Activated T-helper 17 cell treated with anti-CD3 and anti-CD28 coated beads, Interleukin-2, amount 50 U/mL, for 72 hours (primary cell): Measurements from ENCODE around the gene CD74. TPM values are rescaled to one million over a fixed set of nuclear protein-coding genes. Genes with fewer than 3 reads are reported as not detected.

Experiments used
- ATAC-seq: fragments of 150-1000 bp; cut with Tn5 transposase; replicated peaks from 2 replicates; pipeline ENCODE4 v1.10.0; 2021; ENCODE audit warnings: mild to moderate bottlenecking, moderate library complexity
- H3K27ac Mint-ChIP-seq: one replicate; pipeline ENCODE4 v1.8.0; 2022; ENCODE audit warnings: mixed read lengths
- H3K27me3 Mint-ChIP-seq: one replicate; pipeline ENCODE4 v1.8.0; 2022; ENCODE audit warnings: mixed read lengths
- H3K36me3 Mint-ChIP-seq: one replicate; pipeline ENCODE4 v1.8.0; 2022; ENCODE audit warnings: low read depth, mild to moderate bottlenecking, mixed read lengths
- H3K4me1 Mint-ChIP-seq: one replicate; pipeline ENCODE4 v1.8.0; 2022; ENCODE audit warnings: mixed read lengths
- H3K4me3 Mint-ChIP-seq: one replicate; pipeline ENCODE4 v1.8.0; 2022; ENCODE audit warnings: mild to moderate bottlenecking, mixed read lengths
- H3K9me3 Mint-ChIP-seq: one replicate; pipeline ENCODE4 v1.8.0; 2022; ENCODE audit warnings: mixed read lengths
- total RNA-seq, 2 donors: library from RNA; stranded (reverse); gene quantifications; one replicate each; pipeline ENCODE4 v1.2.3, GENCODE V29; 2022

Gene CD74
- total RNA-seq, 2 donors from 2014 or later, result 265 to 629 TPM

DNA sequence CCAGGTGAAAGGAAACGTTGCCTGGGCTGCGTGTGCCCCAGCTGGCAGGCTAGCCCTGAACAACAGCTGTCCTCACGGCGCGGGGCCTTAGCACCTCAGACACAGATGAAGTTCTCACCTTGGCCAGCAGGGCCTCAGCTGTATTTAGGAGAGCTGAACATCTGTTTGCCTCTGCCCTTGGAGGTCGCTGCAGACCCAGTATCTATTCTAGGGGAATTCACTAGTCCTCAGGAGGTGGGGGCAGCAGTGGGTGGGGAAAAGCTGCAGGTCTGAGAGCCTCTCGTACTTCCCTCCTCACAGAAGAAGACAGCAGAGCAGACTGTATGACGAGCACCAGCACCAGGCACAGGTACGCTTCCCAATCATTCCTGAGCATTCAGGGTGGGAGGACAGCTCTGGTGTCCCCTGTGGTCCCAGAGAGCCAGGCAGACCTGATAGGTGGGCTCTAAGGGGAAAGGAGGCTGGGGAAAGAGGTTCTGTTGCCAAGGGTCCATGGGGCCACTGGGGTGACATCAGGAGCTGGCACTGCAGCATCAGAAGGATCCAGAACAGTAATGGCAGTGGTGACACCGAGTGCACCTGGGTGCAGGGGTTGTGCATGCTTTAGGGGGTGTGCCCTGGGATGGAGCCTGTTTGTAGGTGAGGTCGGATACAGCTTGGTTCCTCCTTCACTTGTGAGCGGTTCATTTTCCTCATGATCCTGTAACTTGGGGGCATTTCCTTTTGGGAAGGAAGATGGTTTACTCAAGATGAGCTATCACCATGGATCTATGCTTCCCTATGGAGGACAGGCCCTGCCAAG lies 13.8 kb downstream of the CD74 start:
- H3K36me3 Mint-ChIP-seq, result peaks cover 99% of the 10 kb centered on the region
- H3K9me3 Mint-ChIP-seq, result no peaks in the 10 kb centered on the region
- H3K27me3 Mint-ChIP-seq, result no peaks in the 10 kb centered on the region
- peak overlapping the region; percentile 56 for H3K27ac Mint-ChIP-seq
- H3K4me1 Mint-ChIP-seq, result no peaks in the 10 kb centered on the region
- no peak overlapping the region for H3K4me3 Mint-ChIP-seq
- ATAC-seq, result peak; percentile 34

DNA sequence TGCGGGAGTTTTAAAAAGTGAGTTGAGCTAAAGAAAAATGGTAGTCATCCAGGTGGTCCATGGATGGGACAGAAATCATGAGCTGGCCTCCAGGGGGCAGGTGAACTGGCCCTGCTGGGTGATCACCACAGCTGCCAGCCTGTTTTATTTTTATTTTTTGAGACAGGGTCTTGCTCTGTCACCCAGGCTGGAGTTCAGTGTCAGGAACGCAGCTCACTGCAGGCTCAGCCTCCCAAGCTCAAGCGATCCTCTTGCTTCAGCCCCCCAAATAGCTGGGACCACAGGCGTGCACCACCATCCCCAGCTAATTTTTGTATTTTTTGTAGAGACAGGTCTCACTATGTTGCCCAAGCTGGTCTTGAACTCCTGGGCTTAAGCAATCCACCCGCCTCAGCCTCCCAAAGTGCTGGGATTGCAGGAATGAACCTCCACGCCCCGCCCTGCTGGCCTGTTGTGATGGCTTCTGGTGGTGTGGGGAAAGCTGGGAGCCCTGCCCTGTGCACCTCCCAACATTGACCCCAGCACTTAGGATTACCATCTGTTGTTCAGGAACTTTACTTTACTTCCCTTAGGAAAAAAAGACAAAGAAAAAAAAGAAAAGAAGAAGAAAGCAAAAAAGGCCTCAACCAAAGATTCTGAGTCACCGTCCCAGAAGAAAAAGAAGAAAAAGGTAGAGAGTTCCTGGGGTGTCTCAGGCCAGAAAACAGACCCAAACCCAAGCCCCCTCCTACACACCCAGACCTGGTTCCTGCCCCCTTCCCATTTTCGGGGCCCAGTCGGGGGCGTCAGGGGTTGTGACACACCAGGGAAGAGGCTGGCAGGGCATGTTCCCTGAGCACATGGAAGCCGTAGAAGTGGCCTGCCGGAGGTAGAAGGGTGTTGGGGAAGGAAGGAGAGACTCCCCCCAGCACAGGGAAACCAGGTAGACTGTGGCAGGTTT lies 14.7 kb downstream of the CD74 start:
- no peaks in the 10 kb centered on the region for H3K9me3 Mint-ChIP-seq
- peak overlapping the region; percentile 61 for H3K27ac Mint-ChIP-seq
- H3K36me3 Mint-ChIP-seq, result peaks cover 99% of the 10 kb centered on the region
- ATAC-seq, result no peak
- no peak overlapping the region for H3K4me3 Mint-ChIP-seq
- no peaks in the 10 kb centered on the region for H3K27me3 Mint-ChIP-seq
- H3K4me1 Mint-ChIP-seq, result no peaks in the 10 kb centered on the region

- H3K36me3 Mint-ChIP-seq, result peaks cover 99% of the 10 kb centered on the region
- no peaks in the 10 kb centered on the region for H3K27me3 Mint-ChIP-seq
- H3K9me3 Mint-ChIP-seq, result no peaks in the 10 kb centered on the region
- no peak for ATAC-seq
- H3K4me3 Mint-ChIP-seq, result no peak overlapping the region
- no peak overlapping the region for H3K27ac Mint-ChIP-seq
- H3K4me1 Mint-ChIP-seq, result no peaks in the 10 kb centered on the region
These were observed 15.4 kb downstream of the CD74 start for GRCh38 chr5:150397146-150397781.

DNA sequence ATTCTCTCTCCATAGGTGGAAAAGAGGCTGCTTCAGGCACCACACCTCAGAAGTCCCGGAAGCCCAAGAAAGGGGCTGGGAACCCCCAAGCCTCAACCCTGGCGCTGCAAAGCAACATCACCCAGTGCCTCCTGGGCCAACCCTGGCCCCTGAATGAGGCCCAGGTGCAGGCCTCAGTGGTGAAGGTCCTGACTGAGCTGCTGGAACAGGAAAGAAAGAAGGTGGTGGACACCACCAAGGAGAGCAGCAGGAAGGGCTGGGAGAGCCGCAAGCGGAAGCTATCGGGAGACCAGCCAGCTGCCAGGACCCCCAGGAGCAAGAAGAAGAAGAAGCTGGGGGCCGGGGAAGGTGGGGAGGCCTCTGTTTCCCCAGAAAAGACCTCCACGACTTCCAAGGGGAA lies 16.4 kb downstream of the CD74 start:
- ATAC-seq, result no peak
- H3K27ac Mint-ChIP-seq, result peak overlapping the region; percentile 76
- peaks cover 99% of the 10 kb centered on the region for H3K36me3 Mint-ChIP-seq
- no peaks in the 10 kb centered on the region for H3K4me1 Mint-ChIP-seq
- no peak overlapping the region for H3K4me3 Mint-ChIP-seq
- no peaks in the 10 kb centered on the region for H3K9me3 Mint-ChIP-seq
- no peaks in the 10 kb centered on the region for H3K27me3 Mint-ChIP-seq

DNA sequence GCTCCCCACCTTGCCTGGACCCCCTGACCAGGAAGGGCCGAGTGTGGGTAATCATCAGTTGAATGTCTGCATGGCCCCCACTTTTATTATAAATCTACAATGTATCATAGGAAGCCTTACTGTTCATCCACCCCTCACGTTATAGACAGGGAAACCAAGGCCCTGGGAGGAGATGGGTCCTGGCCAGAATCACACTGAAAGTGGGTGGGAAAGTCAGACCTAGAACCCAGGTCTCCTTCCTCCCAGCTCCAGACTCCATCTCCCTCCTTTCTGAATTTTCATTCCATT lies 17.1 kb downstream of the CD74 start:
- H3K27ac Mint-ChIP-seq, result peak overlapping the region; percentile 76

DNA sequence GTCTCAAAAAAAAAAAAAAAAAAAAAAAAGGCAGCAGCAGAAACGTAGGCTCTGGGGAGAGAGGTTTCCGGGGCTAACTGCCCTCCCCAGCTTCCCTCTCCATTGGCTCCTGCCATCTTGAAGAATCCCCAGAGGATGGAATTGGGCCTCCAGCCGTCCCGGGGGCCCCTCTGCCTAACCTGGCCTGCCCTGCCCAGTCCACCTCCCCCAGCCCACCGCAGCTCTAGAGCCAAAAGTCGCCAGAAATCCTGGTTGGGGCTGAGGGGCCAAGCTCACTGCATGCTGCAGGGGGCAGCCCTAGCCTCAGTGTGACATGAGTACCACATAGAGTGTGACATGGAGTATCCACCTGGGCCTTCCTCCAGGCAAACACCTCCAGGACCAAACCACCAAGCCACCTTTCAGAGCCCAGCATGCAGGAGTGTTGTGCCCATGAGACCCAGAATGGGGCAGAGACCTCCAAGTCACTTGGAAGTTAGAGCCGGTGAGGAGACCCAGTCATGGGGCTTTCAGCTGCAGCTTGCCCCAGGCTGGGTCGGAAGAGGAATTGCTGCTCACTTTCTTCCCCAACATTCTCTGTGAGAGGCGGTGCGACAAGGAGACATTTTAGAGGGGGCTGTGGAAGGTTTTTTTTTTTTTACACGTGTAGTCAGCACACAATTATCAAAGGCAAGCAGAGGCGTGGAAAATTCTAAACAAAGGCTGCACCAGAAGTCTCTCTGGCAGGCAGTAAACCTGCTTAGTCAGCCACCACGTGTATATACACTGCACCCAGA lies 17.6 kb downstream of the CD74 start:
- peak overlapping the region; percentile 76 for H3K27ac Mint-ChIP-seq
- ATAC-seq, result no peak
- no peaks in the 10 kb centered on the region for H3K4me1 Mint-ChIP-seq
- peaks cover 100% of the 10 kb centered on the region for H3K36me3 Mint-ChIP-seq
- H3K27me3 Mint-ChIP-seq, result no peaks in the 10 kb centered on the region
- no peak overlapping the region for H3K4me3 Mint-ChIP-seq
- H3K9me3 Mint-ChIP-seq, result no peaks in the 10 kb centered on the region

More for the DNA sequence above, 17.1 kb downstream of the CD74 start:
- H3K4me1 Mint-ChIP-seq, result no peaks in the 10 kb centered on the region
- ATAC-seq, result no peak
- H3K36me3 Mint-ChIP-seq, result peaks cover 100% of the 10 kb centered on the region
- H3K4me3 Mint-ChIP-seq, result no peak overlapping the region
- H3K9me3 Mint-ChIP-seq, result no peaks in the 10 kb centered on the region
- H3K27me3 Mint-ChIP-seq, result no peaks in the 10 kb centered on the region

- H3K4me3 Mint-ChIP-seq, result no peak overlapping the region
- peak overlapping the region; percentile 50 for H3K27ac Mint-ChIP-seq
- H3K4me1 Mint-ChIP-seq, result no peaks in the 10 kb centered on the region
- no peaks in the 10 kb centered on the region for H3K27me3 Mint-ChIP-seq
- H3K36me3 Mint-ChIP-seq, result peaks cover 100% of the 10 kb centered on the region
- H3K9me3 Mint-ChIP-seq, result no peaks in the 10 kb centered on the region
- peak; percentile 60 for ATAC-seq
These were observed 18.6 kb downstream of the CD74 start for GRCh38 chr5:150394131-150394530.

DNA sequence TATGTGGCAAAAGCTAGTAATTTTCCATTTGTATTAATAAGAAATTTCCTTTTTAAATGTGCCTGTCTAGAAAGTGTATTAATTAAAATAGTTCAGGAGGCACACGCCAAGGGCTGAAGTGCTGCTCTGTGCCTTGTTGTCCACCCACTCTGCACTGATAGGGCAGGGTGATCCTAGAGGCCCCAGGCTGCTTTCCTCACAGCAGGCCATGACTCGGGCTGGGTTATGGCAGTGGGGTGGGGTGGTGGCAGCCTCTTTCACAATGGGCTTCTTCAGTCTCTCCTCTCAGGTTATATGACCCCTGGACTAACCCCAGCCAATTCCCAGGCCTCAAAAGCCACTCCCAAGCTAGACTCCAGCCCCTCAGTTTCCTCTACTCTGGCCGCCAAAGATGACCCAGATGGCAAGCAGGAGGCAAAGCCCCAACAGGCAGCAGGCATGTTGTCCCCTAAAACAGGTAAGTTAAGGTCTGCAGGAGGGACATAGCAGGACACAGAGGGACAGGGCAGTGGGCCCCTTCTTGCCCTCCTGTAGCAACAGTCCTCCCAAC lies 19.5 kb downstream of the CD74 start:
- Mint-ChIP-seq H3K4me3 (no peak overlapping the region), H3K4me1 (no peaks in the 10 kb centered on the region), H3K9me3 (no peaks in the 10 kb centered on the region), H3K36me3 (peaks cover 100% of the 10 kb centered on the region), H3K27me3 (no peaks in the 10 kb centered on the region), H3K27ac (peak overlapping the region; percentile 62)
- no peak for ATAC-seq

DNA sequence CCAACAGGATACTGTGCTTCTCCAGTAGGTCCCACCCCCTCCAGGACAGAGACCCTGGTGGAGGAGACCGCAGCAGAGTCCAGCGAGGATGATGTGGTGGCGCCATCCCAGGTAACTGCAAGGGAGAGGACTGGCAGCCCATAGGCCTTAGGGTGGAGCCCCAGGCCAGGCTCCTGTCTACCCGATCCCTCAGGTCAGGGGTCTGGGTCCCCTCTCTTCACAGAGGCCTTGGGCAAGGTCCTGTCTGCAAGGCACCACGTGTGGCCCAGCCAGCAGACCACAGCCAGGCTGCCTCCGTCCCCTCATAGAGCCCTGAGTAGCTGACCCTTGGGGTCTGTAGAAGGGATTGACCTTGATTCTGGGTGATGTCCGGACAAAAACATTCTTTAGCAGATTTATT lies 20.0 kb downstream of the CD74 start:
- no peak overlapping the region for H3K27ac Mint-ChIP-seq
- no peaks in the 10 kb centered on the region for H3K9me3 Mint-ChIP-seq
- no peak for ATAC-seq
- peaks cover 100% of the 10 kb centered on the region for H3K36me3 Mint-ChIP-seq
- no peak overlapping the region for H3K4me3 Mint-ChIP-seq
- H3K27me3 Mint-ChIP-seq, result no peaks in the 10 kb centered on the region
- no peaks in the 10 kb centered on the region for H3K4me1 Mint-ChIP-seq

DNA sequence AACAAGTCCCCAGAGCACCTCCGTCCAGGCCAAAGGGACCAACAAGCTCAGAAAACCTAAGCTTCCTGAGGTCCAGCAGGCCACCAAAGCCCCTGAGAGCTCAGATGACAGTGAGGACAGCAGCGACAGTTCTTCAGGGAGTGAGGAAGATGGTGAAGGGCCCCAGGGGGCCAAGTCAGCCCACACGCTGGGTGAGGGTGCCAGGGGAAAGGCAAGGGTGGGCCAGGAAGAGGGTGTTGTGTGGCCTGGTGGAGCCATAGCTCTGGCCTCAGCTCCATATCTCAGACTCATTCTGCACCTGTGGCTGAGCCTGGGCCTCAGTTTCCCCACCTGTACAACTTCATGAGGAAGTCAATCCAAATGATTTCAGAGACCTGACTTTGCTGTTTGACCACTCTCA lies 20.7 kb downstream of the CD74 start:
- ATAC-seq, result no peak
- no peak overlapping the region for H3K4me3 Mint-ChIP-seq
- no peaks in the 10 kb centered on the region for H3K4me1 Mint-ChIP-seq
- no peaks in the 10 kb centered on the region for H3K9me3 Mint-ChIP-seq
- peaks cover 100% of the 10 kb centered on the region for H3K36me3 Mint-ChIP-seq
- H3K27me3 Mint-ChIP-seq, result no peaks in the 10 kb centered on the region
- no peak overlapping the region for H3K27ac Mint-ChIP-seq

GRCh38 chr5:150391064-150391834 lies 21.5 kb downstream of the CD74 start:
- no peaks in the 10 kb centered on the region for H3K4me1 Mint-ChIP-seq
- H3K27me3 Mint-ChIP-seq, result no peaks in the 10 kb centered on the region
- peaks cover 99% of the 10 kb centered on the region for H3K36me3 Mint-ChIP-seq
- no peaks in the 10 kb centered on the region for H3K9me3 Mint-ChIP-seq
- H3K27ac Mint-ChIP-seq, result peak overlapping the region; percentile 66
- ATAC-seq, result no peak
- no peak overlapping the region for H3K4me3 Mint-ChIP-seq

DNA sequence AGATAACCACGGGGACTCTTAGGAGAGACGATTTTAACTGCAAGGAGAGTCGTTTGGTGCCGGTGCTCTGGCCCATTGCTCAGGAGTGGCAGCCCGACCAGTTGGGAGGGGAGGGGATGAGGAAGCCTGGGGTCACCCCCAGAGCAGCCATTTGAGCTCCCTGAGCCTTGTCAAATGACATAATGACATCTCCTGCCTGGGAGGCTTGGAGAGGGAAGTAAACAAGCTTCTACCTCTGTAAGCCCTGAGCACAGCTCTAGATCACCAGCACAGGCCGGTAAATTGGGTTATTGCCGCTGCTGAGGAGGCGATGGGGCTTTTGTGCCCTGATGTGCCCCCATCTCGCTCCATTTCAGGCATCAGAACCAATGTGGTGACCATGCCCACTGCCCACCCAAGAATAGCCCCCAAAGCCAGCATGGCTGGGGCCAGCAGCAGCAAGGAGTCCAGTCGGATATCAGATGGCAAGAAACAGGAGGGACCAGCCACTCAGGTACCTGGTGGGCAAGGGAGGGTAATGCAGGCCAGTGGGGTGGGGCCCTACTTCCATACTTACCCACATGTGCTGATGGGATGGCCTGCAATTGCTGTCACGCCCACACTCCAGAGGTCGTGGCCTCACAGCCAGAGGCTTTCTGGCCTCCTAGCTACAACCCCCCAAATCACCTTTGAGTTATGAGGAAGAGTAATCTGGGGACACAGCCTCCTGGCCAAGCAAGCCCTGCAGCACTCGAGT lies 23.0 kb downstream of the CD74 start:
- no peaks in the 10 kb centered on the region for H3K4me1 Mint-ChIP-seq
- peaks cover 95% of the 10 kb centered on the region for H3K36me3 Mint-ChIP-seq
- no peaks in the 10 kb centered on the region for H3K9me3 Mint-ChIP-seq
- H3K27ac Mint-ChIP-seq, result peak overlapping the region; percentile 66
- ATAC-seq, result no peak
- H3K4me3 Mint-ChIP-seq, result no peak overlapping the region
- H3K27me3 Mint-ChIP-seq, result no peaks in the 10 kb centered on the region
